Stimulated activated CD8-positive, alpha-beta memory T cell treated with anti-CD3 and anti-CD28 coated beads, Interleukin-15, amount 100 ng/mL, for 24 hours (primary cell): ENCODE results near the gene SGCD.
"Not testable (repeated sequence)": the region's sequence is repeated elsewhere in the genome, so short reads cannot be mapped to it uniquely, and the experiment has no call there.

Experiments
- DNase-seq: peaks from one replicate; pipeline ENCODE4 v3.0.0-alpha.2; 2020; ENCODE audit warnings: low read depth

Gene SGCD

GRCh38 chr5:156631005-156631404, 304.0 kb downstream of the SGCD start:
- no peak for DNase-seq

DNA sequence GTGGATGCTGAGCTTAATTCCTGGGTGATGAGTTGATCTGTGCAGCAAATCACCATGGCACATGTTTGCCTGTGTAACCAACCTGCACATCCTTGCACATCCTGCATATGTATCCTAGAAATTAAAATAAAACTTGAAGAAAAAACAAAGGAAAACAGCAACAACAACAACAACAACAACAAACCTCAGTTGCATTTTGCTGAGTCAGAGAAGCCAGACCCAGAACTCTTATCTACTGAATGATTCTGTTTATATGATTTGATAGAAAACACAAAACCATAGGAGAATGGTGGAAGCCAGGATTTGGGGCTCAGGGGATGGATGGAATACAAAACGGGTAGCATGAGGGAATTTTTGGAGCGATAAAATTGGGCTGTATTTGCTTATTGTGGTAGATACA, 307.3 kb downstream of the SGCD start:
- no peak for DNase-seq

- no peak for DNase-seq
Measured at GRCh38 chr5:156640691-156641241, 313.8 kb downstream of the SGCD start.

DNA sequence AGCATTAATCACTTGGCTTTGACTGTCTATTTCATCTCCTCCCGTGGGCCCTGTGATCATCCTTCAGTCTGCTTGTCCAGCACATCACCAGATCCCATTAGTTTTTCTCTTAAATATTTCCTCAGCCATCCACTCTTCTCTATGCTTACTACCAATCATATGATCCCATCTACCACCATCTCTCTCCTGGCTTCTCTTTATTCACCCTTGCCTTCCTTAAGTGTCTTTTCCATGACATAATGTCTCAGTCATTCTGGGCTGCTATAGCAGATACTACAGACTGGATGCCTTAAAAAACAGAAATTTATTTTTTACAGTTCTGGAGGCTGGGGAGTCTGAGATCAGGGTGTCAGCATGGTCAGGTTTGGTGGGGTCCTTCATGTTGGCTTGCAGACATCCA, 314.7 kb downstream of the SGCD start:
- DNase-seq, result no peak

DNA sequence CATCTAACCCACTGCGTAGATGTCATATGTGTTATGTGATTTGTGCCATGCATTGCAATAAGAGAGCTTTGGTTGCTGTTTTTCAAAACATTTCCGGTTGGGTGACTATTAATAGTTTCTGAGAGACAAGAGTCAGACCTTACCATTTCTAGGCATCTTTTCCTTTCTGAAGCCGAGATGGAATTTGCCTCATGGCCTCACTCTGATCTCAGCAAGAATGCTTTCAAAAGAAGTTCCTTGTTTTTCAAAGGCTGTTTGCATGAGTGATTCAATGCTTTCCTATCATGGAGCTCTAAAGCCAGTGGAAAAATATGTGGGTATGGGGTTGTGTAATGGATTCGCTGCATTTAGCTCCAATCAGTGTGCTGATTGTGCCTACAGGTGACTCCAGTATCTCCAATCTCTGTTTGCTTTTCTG, 320.1 kb downstream of the SGCD start:
- DNase-seq, result no peak

GRCh38 chr5:156654444-156654843, 327.5 kb downstream of the SGCD start:
- no peak for DNase-seq

GRCh38 chr5:156655732-156656131, 328.8 kb downstream of the SGCD start:
- no peak for DNase-seq

DNA sequence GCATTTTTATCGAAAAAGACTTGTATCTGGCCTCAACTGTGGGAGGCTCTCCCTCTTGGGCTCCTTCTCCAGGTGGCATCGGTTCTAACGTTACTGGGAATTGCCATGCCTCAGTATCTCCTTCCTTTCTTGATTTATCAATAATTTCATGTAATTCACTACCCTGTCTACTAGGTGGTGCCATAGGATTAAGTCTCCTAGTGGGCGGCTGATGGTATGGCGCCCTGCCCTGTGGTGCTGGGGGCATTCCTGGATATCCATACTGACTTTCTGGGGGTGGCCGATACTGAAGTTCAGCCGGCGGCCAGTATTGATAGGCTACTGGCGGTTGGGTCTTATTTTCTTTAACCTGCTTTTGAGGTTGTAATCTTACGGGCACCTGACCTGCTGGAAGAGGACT, 337.9 kb downstream of the SGCD start:
- not testable (repeated sequence) for DNase-seq

DNA sequence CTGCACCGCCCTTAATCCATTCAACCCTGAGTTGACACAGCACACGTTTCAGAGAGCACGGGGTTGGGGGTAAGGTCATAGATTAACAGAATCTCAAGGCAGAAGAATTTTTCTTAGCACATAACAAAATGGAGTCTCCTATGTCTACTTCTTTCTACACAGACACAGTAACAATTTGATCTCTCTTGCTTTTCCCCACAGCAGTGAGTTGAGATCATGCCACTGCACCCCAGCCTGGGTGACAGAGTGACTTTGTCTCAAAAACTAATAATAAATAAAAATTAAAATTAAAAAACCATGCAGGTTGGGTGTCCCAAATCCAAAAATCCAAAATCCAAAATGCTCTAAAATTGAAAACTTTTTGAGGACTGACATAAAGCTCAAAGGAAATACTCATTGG, 339.7 kb downstream of the SGCD start:
- DNase-seq, result not testable (repeated sequence)

DNA sequence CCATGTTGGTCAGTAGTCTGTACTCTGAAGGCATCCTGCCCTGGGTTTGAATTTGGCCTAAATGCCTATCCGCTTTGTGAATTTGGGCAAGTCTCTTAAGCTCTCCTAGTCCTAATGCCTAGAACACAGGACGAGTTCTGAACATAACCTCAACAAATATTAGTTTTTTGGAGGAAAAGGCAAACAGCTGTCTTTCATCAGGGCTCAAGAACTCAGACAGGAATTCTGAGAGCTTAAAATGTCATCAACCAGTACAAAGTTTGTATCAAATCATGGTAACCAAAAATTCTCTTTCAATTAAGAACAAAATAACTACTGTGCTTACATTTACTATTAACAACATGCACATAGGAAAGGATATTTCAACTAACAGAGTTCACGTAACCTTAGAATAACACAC, 340.7 kb downstream of the SGCD start:
- no peak for DNase-seq

DNA sequence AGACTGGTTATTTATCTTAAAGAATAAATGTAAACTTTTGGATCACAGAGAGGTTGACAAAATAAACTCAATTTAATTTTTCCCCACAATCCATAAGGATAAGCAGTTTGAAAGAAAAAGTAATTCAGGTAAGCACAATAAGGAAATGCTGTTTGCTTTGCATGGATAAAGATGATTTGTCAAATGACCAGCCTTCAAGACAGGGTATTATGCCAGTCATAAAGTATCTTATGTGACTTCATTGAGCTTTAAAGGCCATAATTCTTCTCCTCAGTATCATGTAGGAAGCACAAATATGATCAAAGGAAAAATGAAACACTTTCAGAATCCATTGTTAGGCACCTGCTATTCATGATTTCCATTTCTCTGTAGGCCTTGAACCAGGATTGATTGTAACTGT, 342.5 kb downstream of the SGCD start:
- DNase-seq, result no peak

DNA sequence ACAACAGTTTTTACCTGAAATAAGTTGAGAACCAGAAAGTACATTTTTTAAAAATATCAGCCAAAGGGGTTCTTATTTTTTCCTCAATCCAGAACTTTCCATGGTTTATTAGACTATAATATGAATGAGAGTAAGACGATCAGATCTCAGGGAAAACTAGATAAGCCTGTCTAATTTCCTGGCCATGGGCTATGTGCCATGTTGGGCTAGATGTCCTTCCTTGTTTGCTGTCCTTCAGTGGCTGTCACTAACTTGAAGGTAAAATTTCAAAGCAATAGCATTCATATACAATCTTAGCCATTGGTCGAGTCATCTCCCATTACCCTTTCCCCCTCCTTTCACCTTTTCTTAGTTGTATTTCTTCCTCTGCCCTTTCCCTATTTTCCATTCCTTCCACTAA, 343.7 kb downstream of the SGCD start:
- no peak for DNase-seq

DNA sequence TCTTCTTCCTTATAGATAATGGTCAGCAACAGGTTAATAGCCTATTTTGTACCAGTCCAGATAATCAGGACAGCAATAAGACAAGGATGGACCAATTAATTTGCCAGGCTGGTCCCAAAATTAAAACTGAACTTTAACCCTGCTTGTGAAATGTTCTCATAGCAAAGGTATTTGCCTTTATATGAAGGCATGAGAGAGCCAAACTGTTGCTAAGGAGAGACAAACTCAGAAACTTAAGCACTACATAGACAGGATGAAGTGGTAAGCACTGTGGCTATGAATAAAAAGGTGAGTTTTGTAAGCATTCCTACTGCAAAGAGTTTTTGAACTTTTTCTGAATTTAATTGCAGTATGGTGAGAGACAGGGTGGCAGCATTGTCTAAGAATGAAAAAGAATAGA, 348.4 kb downstream of the SGCD start:
- no peak for DNase-seq

- no peak for DNase-seq
Measured at GRCh38 chr5:156677963-156678362, 351.0 kb downstream of the SGCD start.

DNA sequence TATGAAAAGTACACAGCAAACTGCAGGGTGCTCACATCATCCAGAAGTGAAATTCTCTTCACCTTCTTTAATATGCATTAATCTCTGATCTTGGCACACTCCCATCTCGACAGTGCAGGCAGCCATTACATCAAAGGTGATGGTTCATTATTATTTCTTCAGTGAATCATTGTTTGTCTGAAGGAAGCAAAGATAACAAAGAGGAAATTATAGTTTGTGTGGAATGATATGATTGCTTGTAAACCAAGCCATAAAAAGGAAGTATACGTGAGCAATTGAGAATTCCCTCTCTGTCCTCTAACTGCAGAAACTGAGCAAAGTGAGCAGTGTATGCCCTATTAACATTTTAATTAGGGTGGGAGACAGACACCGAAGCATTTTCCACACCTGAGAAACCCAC, 351.5 kb downstream of the SGCD start:
- DNase-seq, result no peak

DNA sequence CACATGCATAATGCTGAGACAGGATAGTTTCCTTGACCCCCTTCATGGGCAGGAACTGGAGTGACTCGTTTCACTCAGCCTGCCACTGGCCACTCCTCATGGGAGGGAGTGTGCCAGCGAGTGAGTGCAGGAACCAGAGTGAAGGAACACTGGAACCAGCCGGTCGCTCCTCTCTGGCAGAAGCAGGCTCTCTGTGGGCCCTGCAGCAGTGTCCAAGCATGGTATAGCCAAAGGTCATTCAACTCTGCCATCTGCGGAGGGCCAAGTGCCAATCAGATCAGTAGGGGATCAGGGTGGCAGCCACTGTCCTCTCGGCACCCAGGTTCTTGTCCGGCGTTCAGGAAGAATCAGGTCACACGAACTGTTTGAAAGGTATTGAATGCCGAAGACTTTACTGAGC, 353.9 kb downstream of the SGCD start:
- no peak for DNase-seq

DNA sequence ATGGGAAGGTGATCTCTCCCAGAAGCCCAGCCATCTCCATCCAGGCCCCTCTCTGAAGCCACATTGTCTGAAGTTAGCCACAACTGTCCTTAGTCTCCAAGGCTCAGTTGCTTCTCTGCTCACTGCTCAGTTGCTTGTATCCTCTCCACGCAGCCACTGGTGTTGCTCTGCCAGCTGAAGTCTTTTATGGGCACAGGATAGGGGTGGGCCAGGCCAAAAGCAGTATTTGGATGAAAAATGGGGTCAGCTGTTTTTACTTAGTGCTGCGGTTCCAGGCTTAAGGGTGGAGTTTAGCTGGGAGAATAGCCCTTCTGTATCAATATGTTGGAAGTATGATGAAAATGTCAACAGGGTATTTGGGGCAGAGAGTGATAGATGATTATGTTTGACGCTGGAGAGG, 354.3 kb downstream of the SGCD start:
- DNase-seq, result no peak

DNA sequence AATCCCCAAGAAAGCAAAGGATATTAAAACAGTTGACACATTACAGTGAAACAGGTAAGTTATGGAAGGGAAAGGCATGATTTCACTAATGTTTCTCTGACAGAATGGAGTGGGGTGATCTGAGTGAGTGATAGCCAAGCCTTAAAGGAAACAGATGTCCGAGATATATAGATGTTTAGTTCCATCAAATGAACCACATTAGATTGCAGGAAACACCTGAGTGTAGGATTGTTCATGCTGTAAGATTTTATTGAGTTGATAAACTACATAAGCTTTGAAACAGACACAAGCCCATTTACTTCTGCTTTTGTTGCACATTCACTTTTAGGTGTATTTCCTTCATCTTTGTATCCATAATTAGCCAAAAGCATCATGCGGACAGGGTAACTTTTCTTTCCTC, 356.0 kb downstream of the SGCD start:
- no peak for DNase-seq

GRCh38 chr5:156683509-156683908, 356.5 kb downstream of the SGCD start:
- DNase-seq, result no peak

GRCh38 chr5:156684216-156684615, 357.3 kb downstream of the SGCD start:
- DNase-seq, result no peak

- no peak for DNase-seq
Measured at GRCh38 chr5:156685481-156685880, 358.5 kb downstream of the SGCD start.

DNA sequence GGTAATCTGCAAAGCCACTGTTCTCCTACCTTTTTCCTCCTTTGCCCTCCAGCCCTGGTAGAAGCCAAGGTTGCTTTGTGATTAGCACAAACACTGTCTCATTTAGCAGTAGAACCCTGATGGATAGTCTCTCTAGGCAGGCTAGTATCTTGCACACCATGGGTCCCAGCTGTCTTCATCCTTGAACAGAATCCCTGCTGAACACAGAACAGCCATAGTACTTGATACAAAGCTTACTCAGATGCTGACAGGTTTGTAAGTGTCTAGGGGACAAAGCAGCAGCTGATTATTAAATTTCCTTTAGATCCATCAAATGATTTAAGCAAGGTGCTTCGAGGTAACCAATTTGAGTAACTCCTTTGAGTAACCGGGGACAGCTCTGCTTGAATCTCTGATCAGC, 359.4 kb downstream of the SGCD start:
- no peak for DNase-seq

- no peak for DNase-seq
Measured at GRCh38 chr5:156686796-156687195, 359.8 kb downstream of the SGCD start.

DNA sequence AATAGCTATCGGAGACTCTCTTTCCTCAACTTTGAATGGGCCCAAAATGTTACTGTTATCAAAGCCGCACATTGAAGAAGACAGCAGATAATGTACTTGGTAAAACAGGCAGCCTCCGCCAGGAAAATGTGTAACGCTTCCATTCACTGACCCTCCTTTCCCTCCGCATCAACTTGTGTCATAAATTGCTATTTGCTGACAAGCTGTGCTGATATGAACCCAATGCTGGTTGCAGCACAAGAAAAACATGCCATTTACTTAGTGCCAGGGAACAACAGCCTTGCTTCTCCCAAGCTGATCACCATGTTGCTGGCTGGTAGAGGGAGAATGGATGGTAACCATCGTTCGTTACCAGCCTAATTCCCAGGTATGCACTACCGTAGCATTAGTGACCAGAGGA, 360.6 kb downstream of the SGCD start:
- DNase-seq, result no peak

DNA sequence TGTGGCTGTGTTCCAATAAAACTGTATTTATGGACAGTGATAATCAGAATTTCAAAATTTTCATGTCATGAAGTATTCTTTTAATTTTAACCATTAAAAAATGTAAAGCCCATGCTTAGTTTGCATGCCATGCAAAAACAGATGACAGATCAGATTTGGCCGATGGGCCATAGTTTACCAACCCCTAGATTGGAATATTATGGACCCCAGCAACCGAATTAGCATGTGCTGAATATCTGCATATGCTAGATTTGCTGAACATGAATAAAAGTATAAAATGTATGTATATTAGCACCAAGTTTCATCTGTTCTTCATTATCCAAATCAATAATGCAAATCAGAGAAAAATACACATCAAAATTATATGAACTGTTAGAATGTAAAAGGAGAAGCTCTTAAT, 364.6 kb downstream of the SGCD start:
- DNase-seq, result no peak
